HG03175 (cell line): ENCODE data around the gene SNTB2.
"Not testable (repeated sequence)": the region's sequence is repeated elsewhere in the genome, so short reads cannot be mapped to it uniquely, and the experiment has no call there.

Source experiments
- ATAC-seq: cut with Tn5 transposase; IDR thresholded peaks from one replicate; pipeline ENCODE4 v1.9.1; 2021; ENCODE audit warnings: mild to moderate bottlenecking, moderate library complexity; ENCODE audit not compliant: unreplicated experiment

Gene SNTB2

GRCh38 chr16:69283851-69284250 lies 96.9 kb downstream of the SNTB2 start:
- no peak for ATAC-seq

GRCh38 chr16:69285240-69285639 lies 98.3 kb downstream of the SNTB2 start:
- no peak for ATAC-seq

- no peak for ATAC-seq
Measured at GRCh38 chr16:69286941-69287713, 100.2 kb downstream of the SNTB2 start.

DNA sequence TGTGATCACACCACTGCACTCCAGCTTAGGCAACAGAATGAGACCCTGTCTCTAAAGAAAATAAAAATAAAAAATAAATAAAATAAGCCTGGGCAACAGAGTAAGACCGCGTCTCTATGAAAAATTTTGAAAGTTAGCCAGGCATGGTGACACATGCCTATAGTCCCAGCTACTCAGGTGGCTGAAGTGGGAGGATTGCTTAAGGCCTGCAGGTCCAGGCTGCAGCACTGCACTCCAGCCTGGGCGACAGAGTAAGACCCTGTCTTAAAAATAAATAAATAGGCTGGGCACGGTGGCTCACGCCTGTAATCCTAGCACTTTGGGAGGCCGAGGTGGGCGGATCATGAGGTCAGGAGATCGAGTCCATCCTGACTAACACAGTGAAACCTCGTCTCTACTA lies 104.7 kb downstream of the SNTB2 start:
- ATAC-seq: not testable (repeated sequence)

- ATAC-seq: no peak
Measured at GRCh38 chr16:69293401-69293800, 106.4 kb downstream of the SNTB2 start.

GRCh38 chr16:69294051-69294450 lies 107.1 kb downstream of the SNTB2 start:
- ATAC-seq: no peak

DNA sequence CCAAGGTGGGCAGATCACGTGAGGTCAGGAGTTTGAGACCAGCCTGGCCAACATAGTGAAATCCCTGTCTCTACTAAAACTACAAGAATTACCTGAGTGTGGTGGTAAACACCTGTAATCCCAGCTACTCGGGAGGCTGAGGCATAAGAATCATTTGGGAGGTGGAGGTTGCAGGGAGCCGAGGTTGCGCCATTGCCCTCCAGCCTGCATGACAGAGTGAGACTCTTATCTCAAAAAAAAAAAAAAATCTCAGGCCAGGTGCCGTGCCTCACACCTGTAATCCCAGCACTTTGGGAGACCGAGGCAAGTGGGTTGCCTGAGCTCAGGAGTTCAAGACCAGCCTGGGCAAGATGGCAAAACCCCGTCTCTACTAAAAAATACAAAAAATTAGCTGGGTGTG lies 109.8 kb downstream of the SNTB2 start:
- not testable (repeated sequence) for ATAC-seq

- no peak for ATAC-seq
Measured at GRCh38 chr16:69298261-69298660, 111.3 kb downstream of the SNTB2 start.

GRCh38 chr16:69301187-69301586 lies 114.2 kb downstream of the SNTB2 start:
- ATAC-seq: no peak

- ATAC-seq: no peak
Measured at GRCh38 chr16:69301861-69302260, 114.9 kb downstream of the SNTB2 start.

DNA sequence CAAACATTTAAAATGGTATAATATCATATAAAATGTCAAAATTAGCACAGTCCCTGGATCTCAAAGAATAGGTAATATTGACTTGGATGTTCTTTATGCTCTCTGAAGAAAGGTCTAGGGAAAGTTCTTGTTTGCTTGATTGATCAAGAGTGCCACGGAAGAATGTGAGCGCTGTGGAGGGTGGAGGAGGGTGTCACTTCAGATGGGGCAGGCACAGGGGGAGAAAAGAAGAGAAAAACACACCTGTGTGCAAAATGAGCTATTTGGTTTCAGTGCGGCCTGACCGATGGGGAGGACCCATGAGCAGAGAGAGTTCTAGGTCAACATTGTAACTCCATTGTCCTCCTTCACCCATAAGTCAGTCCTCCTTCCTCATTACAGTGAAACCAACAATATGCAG lies 115.3 kb downstream of the SNTB2 start:
- ATAC-seq: no peak

DNA sequence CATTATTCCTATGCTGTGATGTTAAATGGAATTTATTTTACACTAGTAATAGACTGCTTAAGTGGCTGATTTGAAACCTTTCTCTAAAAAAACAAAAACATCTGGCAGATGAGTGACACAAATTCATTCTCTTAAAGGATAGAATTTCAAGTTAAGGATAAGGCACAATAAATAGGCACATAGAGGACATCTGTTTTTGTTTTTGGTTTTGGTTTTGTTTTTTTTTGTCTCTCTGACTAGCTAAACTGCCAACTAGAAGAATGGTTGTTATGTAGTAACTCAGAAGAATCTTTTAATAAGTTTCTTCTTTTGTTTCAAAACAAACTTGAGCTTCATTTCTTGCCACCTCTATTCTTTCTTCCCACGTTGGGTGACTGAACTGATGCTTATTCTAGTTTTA lies 119.1 kb downstream of the SNTB2 start:
- no peak for ATAC-seq

DNA sequence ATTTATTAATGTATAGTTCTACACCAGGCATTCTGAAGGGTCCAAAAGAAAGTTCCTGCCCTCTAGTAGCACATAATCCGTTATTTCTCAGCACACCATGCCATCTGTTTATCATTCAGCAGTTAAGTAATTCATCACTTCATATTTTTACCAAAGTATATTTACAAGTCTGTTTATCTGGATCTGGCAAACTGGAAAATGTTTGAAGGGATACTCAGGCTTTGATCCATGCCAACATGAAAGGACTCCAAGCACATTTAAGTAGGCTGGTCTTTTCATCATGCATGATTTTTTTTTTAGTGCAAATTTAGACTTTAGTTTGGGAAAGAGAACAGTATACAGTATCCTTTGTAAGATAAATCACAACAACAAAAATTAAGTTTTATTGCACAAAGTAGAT lies 120.1 kb downstream of the SNTB2 start:
- ATAC-seq: no peak

GRCh38 chr16:69307856-69308255 lies 120.9 kb downstream of the SNTB2 start:
- no peak for ATAC-seq

DNA sequence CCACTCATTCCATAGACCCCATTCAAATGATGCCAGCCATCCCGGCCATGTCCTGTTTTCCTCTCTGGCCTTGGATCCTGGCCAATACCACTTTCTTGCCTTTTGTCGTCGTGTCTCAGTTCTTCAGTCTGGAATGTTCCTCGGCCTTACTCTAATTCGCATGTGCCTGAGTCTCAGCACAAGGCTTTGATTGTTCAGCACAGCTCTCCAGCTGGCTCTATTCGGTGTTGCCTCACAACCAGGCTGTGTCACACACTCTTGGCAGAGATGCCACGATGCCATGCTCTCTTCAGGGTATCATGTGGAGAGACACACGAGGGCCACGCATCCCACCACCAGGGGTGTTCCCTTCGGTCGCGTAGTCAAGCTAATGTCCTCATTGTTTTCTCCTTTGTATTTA lies 122.4 kb downstream of the SNTB2 start:
- no peak for ATAC-seq

- ATAC-seq: peak; percentile 94
Measured at GRCh38 chr16:69310653-69311532, 123.9 kb downstream of the SNTB2 start, which contains the start of gene VPS4A. Gene VPS4A, plus strand, starts transcription at chr16:69311350. Its CDS starts 162 bp downstream, at chr16:69311512.

GRCh38 chr16:69311533-69312387 lies 124.8 kb downstream of the SNTB2 start:
- peak; percentile 45 for ATAC-seq

DNA sequence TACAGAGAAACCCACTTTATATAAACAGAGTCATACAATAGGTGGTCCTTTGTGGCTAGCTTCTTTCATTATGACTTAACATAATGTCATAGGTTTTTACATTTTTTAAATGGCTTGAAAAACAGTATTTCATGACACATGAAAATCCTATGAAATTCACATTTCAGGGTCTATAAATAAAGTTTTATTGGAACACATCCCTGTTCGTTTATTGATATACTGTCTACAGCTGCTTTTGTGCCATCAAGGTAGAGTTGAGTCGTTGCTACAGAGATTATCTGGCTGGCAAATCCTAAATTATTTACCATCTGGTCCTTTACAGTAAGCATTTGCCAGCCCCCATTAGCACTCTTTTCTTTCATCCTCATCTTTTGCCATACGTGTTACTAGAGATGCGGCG lies 126.5 kb downstream of the SNTB2 start:
- no peak for ATAC-seq

GRCh38 chr16:69314534-69314933 lies 127.6 kb downstream of the SNTB2 start:
- no peak for ATAC-seq

DNA sequence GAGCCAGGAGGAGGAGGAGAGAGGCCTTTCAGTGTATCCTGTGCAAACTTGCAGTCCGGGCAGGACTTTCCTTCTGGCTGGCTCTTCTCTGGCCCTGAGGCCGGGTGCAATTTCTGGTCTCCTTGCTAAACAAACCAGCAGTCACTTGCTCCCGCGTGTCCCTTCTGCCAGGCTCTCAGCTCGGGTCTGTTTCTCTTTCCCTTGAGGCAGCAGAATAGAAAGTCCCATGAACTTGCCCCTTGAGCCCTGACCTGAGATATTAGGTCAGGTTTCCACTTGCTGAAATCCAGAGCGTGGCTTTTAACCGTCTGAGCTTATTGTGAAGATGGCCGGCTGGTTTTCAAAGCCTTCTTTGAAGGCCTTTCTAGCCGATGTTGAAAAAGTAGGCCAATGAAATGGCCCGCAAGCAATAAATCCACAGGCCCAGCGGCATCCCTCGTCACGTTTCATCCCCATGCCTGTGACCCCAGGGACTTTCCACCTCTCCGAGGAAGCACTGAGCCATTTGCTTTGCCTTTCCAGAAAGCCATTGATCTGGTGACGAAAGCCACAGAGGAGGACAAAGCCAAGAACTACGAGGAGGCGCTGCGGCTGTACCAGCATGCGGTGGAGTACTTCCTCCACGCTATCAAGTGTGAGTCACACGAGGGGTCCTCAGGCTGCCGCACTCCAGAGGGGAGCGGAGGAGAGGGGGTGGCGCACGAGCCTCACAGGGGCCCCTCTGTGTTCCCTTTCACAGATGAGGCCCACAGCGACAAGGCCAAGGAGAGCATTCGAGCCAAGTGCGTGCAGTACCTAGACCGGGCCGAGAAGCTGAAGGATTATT lies 128.7 kb downstream of the SNTB2 start:
- no peak for ATAC-seq
